Peyer's patch (tissue), 4 donors: ENCODE measurements around the gene PPM1G.

Source experiments
- POLR2A ChIP-seq, 2 donors: fragments of 450-650 bp; IDR thresholded peaks; one replicate each; pipeline ENCODE4 v1.5.1; 2017; ENCODE audit warnings: antibody characterized with exemption in 2 of 2, mild to moderate bottlenecking in 2 of 2, moderate library complexity in 2 of 2
- TF ChIP-seq, protein P1 (sequence below), 6 experiments: fragments of 450-650 bp in 4 of 6; fragments of 200-600 bp in 2 of 6; sonication (generic) in 1 of 6; IDR thresholded peaks; one replicate each; pipeline ENCODE4 v1.5.1; 2017 to 2019; ENCODE audit warnings: antibody characterized with exemption in 6 of 6, mild to moderate bottlenecking in 3 of 6, moderate library complexity in 1 of 6

DNA sequence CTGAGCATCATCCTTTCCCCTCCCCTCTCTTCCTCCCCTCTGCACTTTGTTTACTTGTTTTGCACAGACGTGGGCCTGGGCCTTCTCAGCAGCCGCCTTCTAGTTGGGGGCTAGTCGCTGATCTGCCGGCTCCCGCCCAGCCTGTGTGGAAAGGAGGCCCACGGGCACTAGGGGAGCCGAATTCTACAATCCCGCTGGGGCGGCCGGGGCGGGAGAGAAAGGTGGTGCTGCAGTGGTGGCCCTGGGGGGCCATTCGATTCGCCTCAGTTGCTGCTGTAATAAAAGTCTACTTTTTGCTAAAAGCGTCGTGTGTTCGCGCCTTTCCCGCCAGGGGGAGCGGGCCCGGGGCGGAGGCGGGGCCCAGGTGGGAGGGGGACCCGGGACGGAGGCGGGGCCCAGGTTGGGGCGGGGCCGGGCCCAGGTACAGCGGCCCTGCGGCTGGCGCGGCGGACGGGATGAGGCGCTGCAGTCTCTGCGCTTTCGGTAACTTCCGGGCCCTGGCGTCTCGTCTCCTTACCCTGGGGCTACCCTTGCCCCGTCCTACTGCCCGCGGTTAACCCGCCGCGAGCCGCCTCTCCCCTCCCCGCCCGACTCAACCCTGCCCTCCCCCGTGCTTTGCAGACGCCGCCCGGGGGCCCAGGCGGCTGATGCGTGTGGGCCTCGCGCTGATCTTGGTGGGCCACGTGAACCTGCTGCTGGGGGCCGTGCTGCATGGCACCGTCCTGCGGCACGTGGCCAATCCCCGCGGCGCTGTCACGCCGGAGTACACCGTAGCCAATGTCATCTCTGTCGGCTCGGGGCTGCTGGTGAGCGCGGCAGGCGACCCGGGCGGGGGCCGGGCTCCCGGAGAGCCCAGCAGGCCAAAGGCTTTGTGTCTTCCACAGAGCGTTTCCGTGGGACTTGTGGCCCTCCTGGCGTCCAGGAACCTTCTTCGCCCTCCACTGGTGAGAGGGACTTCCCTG lies 32.8 kb upstream of the PPM1G start, which contains the start of gene KRTCAP3:
- TF ChIP-seq, protein P1, sequence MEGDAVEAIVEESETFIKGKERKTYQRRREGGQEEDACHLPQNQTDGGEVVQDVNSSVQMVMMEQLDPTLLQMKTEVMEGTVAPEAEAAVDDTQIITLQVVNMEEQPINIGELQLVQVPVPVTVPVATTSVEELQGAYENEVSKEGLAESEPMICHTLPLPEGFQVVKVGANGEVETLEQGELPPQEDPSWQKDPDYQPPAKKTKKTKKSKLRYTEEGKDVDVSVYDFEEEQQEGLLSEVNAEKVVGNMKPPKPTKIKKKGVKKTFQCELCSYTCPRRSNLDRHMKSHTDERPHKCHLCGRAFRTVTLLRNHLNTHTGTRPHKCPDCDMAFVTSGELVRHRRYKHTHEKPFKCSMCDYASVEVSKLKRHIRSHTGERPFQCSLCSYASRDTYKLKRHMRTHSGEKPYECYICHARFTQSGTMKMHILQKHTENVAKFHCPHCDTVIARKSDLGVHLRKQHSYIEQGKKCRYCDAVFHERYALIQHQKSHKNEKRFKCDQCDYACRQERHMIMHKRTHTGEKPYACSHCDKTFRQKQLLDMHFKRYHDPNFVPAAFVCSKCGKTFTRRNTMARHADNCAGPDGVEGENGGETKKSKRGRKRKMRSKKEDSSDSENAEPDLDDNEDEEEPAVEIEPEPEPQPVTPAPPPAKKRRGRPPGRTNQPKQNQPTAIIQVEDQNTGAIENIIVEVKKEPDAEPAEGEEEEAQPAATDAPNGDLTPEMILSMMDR (IDR thresholded peaks at IDR 0.05), result peak in 5 of 6 experiments; percentile 16 to 57 (median 48)
- TF ChIP-seq POLR2A (IDR thresholded peaks at IDR 0.05), result peak; percentile 30 to 51
